Stomach smooth muscle (tissue), 2 donors: ENCODE measurements around the gene PLA2G4A.

Source experiments
- H3K27ac ChIP-seq: one replicate; pipeline ENCODE4 v1.7.0; 2013; ENCODE audit warnings: mild to moderate bottlenecking, low read length, inconsistent platforms
- H3K27me3 ChIP-seq, 2 donors: one replicate each; pipeline ENCODE4 v1.7.0; 2013; ENCODE audit warnings: low read length in 2 of 2; ENCODE audit not compliant: insufficient read depth in 2 of 2, control insufficient read depth in 1 of 2
- H3K36me3 ChIP-seq, 2 donors: one replicate each; pipeline ENCODE4 v1.7.0; 2013; ENCODE audit warnings: low read length in 2 of 2; ENCODE audit not compliant: control insufficient read depth in 2 of 2, insufficient read depth in 2 of 2
- H3K4me1 ChIP-seq: one replicate; pipeline ENCODE4 v1.7.0; 2013; ENCODE audit warnings: low read length; ENCODE audit not compliant: control insufficient read depth, insufficient read depth
- H3K4me3 ChIP-seq, 2 donors: one replicate each; pipeline ENCODE4 v1.7.0; 2013; ENCODE audit warnings: low read length in 2 of 2
- H3K9ac ChIP-seq, 2 donors: one replicate each; pipeline ENCODE4 v1.7.0; 2013; ENCODE audit warnings: low read length in 2 of 2, mild to moderate bottlenecking in 1 of 2
- H3K9me3 ChIP-seq, 2 donors: one replicate each; pipeline ENCODE4 v1.7.0; 2013; ENCODE audit warnings: low read length in 2 of 2; ENCODE audit not compliant: control insufficient read depth in 2 of 2
- donor health status: healthy.
- donor health status: Pancreatic carcinoma.

Gene PLA2G4A

GRCh38 chr1:187013582-187014200, 184.9 kb downstream of the PLA2G4A start:
- Histone ChIP-seq H3K4me1 (no peaks in the 10 kb centered on the region), H3K27me3 (no peaks in the 10 kb centered on the region), H3K36me3 (no peaks in the 10 kb centered on the region), H3K27ac (no peak overlapping the region), H3K4me3 (no peak overlapping the region), H3K9me3 (no peaks in the 10 kb centered on the region), H3K9ac (no peak overlapping the region)

GRCh38 chr1:187018291-187018690, 189.5 kb downstream of the PLA2G4A start:
- H3K27me3 ChIP-seq, result no peaks in the 10 kb centered on the region
- H3K27ac ChIP-seq, result no peak overlapping the region
- no peak overlapping the region for H3K4me3 ChIP-seq
- H3K4me1 ChIP-seq, result no peaks in the 10 kb centered on the region
- no peaks in the 10 kb centered on the region for H3K36me3 ChIP-seq
- H3K9ac ChIP-seq, result no peak overlapping the region
- H3K9me3 ChIP-seq, result peaks cover 0 to 5% of the 10 kb centered on the region in 2 donors

GRCh38 chr1:187027253-187027652, 198.5 kb downstream of the PLA2G4A start:
- H3K9ac ChIP-seq, result no peak overlapping the region
- H3K9me3 ChIP-seq, result peaks cover 5 to 15% of the 10 kb centered on the region in 2 donors

GRCh38 chr1:187032316-187032981, 203.7 kb downstream of the PLA2G4A start:
- Histone ChIP-seq H3K9me3 (peaks cover 5 to 13% of the 10 kb centered on the region in 2 donors), H3K9ac (no peak overlapping the region), H3K27ac (no peak overlapping the region), H3K4me3 (no peak overlapping the region), H3K36me3 (no peaks in the 10 kb centered on the region), H3K27me3 (no peaks in the 10 kb centered on the region), H3K4me1 (no peaks in the 10 kb centered on the region)

More at GRCh38 chr1:187027253-187027652, 198.5 kb downstream of the PLA2G4A start:
- no peaks in the 10 kb centered on the region for H3K27me3 ChIP-seq
- no peak overlapping the region for H3K27ac ChIP-seq
- no peaks in the 10 kb centered on the region for H3K4me1 ChIP-seq
- H3K36me3 ChIP-seq, result no peaks in the 10 kb centered on the region
- H3K4me3 ChIP-seq, result no peak overlapping the region

- H3K27ac ChIP-seq, result no peak overlapping the region
- H3K9me3 ChIP-seq, result peaks cover 7 to 8% of the 10 kb centered on the region in 2 donors
- H3K9ac ChIP-seq, result no peak overlapping the region
- H3K27me3 ChIP-seq, result no peaks in the 10 kb centered on the region
- no peak overlapping the region for H3K4me3 ChIP-seq
- no peaks in the 10 kb centered on the region for H3K4me1 ChIP-seq
- H3K36me3 ChIP-seq, result no peaks in the 10 kb centered on the region
These were observed 204.4 kb downstream of the PLA2G4A start for GRCh38 chr1:187032982-187033692.

GRCh38 chr1:187033693-187034390, 205.1 kb downstream of the PLA2G4A start:
- Histone ChIP-seq H3K36me3 (no peaks in the 10 kb centered on the region), H3K9ac (no peak overlapping the region), H3K4me1 (no peaks in the 10 kb centered on the region), H3K4me3 (no peak overlapping the region), H3K27me3 (no peaks in the 10 kb centered on the region), H3K27ac (no peak overlapping the region), H3K9me3 (peaks cover 0 to 5% of the 10 kb centered on the region in 2 donors)

- Histone ChIP-seq H3K36me3 (no peaks in the 10 kb centered on the region), H3K4me1 (no peaks in the 10 kb centered on the region), H3K9ac (no peak overlapping the region), H3K9me3 (peaks cover 0 to 5% of the 10 kb centered on the region in 2 donors), H3K4me3 (no peak overlapping the region), H3K27ac (no peak overlapping the region), H3K27me3 (no peaks in the 10 kb centered on the region)
These were observed 205.8 kb downstream of the PLA2G4A start for GRCh38 chr1:187034501-187034900.

GRCh38 chr1:187037973-187038553, 209.3 kb downstream of the PLA2G4A start:
- no peaks in the 10 kb centered on the region for H3K36me3 ChIP-seq
- H3K9ac ChIP-seq, result no peak overlapping the region
- H3K27ac ChIP-seq, result no peak overlapping the region
- H3K9me3 ChIP-seq, result peaks cover 0 to 5% of the 10 kb centered on the region in 2 donors
- no peaks in the 10 kb centered on the region for H3K27me3 ChIP-seq
- H3K4me3 ChIP-seq, result no peak overlapping the region
- no peaks in the 10 kb centered on the region for H3K4me1 ChIP-seq
